HS-5 (cell line): Measurements from ENCODE around the gene SLC25A27.
A peak's percentile ranks its signal among the peaks of the same experiment; 100 is the strongest.

Experiments
- DNase-seq: peaks from one replicate; pipeline ENCODE4 v3.0.0-alpha.2; 2012; ENCODE audit warnings: low read depth

SLC25A27 gene

DNA sequence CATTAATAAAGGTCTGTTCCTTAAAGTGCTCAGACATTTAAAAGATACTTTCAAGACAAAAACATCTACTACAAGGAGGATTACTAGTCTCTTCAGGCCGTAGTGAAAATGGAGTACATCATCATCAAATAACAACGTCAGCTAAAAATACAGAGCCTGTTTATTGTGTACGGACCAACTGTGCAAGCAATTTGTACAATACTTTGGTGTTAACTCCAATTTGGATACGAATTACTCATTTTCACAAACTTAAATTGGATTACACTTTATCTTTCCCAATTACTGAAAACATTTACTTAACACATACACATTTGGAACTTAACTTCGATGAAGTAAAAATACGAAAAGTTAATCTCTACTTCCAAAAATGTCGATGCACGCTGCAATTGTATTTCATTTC is 959 bp upstream of the SLC25A27 start:
- no peak for DNase-seq

DNA sequence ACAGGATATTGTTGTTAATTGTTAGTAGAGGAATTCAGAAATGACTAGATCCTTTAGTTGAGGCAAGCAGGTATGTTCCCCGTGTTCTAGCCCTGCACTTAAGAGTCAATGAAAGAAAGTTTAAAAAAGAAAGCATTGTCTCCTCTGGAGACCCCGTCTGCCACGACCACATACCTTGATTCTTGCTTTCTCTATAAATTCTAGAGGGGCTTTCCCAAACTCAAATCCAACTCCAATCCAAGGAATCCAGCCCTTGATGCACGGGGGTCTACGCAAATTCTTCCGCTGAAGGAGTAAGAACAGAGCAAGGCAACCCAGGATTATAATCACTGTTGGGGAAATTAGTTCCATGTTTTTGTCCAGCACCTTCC is 558 bp upstream of the SLC25A27 start:
- no peak for DNase-seq

DNA sequence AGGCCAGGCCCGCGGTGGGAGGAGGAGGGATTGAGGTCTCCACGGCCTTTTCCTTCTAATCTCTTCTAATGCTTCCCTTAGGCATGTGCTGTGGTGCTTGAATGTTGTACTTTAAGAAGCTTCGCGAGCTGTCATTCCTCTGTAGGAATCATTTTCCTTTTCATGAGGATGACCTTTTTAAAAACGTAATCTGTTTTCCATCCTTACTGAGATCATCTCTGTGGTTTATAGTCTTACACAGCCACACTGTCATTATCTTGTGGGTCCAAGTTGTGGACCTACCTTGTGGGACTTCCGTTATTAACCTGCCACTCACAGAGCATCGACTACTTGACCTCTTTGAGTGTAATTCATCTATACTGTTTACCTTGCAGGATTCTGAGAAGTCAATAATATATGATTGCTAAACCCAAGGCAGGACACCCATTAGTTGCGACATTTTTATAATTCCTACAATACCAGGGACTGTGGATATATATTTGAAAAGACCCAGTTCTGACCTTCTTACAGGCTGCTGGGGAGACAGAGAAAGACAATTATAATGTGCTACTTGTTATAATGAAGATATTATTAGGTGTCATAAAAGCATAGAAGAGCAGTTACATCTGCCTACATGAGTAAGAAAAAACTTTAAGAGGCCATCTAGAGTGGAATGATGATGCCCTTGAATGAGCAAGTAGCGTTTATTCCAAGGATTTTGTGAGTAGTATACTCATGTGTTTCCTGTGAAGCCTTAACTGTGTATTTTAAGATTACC is 842 bp downstream of the SLC25A27 start:
- no peak for DNase-seq

DNA sequence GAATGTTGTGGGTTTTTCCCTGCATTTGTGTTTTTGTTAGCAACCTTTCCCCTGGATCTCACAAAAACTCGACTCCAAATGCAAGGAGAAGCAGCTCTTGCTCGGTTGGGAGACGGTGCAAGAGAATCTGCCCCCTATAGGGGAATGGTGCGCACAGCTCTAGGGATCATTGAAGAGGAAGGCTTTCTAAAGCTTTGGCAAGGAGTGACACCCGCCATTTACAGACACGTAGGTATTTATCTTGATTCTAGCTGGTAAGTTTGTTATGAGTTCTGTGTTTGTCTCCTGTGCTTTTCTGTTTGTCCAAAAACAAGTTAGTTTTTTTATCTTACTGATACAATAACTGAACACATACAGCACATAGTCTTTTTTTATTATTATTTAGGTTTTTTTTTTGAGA is 3.0 kb downstream of the SLC25A27 start:
- no peak for DNase-seq

DNA sequence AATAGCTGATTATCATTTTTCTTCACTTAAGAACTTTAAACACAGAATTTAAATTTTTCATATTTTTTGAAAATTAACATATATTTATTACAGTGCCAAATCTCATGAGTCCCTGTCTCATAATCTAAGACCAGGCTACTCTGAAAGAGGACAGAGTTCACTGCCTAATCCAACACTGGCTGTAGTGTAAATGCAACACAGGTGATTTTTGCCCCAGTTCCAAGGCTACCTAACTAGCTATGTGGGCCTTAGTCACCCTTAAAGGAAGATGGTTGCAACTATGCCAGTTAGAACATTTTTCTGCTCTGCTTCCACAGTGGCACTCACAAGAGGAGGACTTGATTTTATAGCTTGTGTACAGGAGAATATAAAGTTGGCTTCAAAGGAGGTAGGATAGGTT is 4.9 kb downstream of the SLC25A27 start:
- no peak for DNase-seq

DNA sequence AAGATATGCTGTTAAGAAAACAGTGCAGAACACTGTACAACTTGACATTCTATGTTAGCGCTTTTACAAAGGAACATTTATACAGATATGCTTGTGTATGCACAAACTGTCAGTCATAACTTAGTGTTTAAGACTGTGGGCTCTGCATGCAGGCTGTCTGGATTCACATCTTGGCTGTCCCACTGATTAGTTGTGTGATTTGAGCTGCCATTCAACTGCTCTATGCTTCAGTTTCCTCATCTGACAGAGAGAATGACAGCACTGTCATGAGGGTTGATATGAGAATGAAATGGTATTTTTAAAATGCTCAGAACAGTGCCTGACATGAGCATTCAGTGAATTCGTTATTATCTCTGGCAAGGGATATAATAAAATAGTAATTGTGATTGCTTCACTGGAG is 8.7 kb downstream of the SLC25A27 start:
- DNase-seq: no peak

DNA sequence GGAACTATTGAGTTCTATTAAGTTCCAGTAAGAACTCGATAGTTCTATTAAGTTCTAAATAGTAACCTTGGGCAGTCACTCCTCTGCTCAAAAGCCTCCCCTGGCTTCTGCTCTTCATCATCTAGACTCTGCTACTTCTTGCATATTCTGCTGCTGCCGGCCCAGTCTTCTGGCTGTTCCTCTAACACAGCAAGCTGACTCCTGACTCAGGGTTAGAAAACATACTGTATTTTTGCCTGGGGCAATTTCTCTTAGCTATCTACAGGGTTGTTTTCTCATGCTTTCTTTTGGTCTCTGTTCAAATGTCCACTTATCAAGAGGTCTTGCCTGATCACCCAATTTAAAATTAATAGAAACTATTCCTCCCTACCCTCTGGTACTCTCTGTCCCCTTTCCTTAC is 14.6 kb downstream of the SLC25A27 start:
- DNase-seq: no peak

DNA sequence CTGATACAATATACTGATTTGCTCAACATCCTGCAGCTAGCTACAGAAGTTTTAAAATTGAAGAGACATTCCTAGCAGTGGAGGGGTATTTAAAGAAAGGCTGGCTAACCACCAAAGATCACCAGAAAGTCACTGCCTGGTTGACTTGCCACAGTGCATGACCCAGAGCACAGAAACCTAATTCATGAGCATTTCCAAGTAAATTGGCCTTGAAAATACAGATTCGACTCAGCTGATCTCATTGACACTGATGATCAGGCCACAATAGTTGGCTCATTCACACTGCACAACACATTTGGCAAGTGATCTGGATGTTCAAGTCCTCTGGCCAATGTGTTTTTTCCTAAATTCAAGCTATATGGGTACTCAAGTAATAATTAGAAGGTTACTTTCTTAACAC is 21.6 kb downstream of the SLC25A27 start:
- no peak for DNase-seq

DNA sequence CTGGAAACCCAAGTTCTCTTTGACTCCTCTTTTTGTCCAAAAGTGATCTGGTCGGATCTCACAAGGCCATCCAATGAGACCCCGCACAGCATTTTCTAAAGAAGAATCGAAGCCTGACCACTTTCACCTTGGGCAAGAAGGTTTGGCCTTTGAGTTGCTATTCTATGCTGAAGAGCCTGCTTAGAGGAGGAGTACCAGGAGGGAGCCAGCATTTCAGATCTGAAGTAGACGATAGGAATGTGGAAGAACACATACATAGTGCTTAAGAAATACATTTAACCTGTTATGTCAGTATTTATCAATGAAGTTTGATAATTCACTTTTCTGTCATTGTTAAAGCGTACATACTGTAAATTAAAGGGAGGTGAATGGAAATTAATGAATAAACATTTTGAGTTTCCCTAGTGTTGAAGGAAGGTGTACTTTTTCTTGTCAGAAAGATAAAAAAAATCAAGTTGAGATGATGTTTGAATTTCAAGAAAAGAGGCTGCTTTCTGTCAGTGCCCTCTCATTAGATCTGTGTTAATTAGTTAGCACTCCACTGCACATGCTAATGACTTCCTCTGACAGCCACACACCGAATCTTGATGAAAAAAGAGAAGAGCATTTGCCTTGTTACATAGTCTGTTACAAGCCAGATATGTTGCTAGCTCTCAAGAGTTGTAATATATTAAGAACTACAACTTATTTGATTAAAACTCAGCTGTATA is 24.0 kb downstream of the SLC25A27 start:
- no peak for DNase-seq

DNA sequence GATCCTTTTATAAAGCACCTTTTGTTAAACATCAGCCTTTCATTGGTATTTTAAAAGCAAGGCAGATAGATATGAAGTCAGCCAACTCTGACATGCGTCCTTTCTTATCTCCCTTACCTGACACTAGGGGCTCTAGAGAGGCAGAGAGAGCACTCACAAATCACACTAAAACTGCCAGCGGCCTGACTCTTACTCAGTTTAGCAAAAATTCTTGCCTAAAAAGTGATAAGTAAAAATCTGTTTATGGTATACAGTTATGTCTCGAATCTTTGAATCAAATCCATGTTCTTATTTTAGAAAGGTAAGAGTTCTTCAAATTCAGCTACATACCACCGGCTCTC is 24.5 kb downstream of the SLC25A27 start:
- DNase-seq: no peak

DNA sequence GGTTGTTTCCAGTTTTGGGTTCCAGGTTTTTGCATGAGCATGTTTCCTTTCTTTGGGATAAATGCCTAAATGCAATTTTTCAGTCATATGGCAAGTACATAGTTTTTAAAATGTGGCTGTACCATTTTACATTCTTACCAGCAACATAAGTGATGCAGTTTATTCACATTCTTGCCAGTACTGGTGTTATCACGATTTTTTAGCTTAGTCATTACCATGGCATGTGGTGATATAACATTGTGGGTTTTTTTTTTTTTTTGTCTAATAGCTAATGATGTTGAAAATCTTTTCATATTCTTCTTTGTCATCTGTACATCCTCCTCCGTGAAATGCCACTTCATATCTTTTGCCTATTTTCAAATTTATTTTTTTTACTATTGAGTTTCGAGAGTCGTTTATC is 32.0 kb downstream of the SLC25A27 start:
- peak; percentile 47 for DNase-seq

DNA sequence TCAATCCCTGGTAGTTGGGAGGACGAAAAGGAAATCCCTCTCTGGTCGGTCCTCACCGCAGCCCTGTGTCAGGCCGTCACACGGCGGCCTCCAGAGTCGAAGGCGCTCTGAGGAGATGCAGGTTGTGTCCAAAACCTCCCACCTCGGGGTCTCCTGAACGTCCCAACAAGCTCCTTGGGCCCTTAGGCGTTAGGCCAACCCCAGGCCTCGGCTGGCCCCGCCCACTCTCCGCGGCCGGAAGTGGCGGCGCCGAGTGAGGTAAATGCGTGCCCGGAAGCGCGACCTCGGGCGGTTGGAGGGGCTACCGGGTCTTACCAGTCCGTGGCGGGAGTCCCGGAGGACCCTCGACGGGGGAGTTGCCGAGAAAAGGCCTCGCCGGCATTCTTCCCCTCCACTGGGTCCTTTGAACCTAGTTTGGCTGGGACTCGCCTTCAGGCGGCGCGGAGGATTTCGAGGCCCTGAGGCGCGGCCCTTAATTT is 34.9 kb downstream of the SLC25A27 start, which contains the start of gene TDRD6:
TDRD6 (plus strand) TSS at position 267 of the 479 bp plus-strand sequence. CDS start 244 bp downstream, outside the sequence.
- DNase-seq: no peak

DNA sequence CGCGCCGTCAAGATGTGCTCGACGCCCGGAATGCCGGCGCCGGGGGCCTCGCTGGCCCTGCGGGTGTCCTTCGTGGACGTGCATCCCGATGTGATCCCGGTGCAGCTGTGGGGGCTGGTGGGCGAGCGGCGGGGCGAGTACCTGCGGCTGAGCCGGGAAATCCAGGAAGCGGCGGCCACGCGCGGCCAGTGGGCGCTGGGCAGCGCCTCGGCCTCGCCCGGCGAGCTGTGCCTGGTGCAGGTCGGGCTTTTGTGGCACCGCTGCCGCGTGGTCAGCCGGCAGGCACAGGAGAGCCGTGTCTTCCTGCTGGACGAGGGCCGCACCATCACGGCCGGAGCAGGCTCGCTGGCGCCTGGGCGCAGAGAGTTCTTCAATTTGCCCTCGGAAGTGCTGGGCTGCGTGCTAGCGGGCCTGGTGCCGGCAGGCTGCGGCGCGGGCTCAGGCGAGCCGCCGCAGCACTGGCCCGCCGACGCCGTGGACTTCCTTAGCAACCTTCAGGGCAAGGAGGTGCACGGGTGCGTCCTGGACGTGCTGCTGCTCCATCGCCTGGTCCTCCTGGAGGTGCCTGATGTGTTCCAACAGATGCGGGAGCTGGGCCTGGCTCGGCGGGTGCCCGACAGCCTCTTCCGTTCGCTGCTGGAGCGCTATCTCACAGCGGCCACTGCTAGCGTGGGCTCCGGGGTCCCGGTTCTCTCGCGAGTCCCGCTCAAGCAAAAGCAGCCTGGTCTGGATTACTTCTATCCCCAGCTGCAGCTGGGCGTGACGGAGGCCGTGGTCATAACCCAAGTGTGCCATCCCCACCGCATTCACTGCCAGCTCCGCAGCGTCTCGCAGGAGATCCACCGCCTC is 35.6 kb downstream of the SLC25A27 start:
- no peak for DNase-seq

DNA sequence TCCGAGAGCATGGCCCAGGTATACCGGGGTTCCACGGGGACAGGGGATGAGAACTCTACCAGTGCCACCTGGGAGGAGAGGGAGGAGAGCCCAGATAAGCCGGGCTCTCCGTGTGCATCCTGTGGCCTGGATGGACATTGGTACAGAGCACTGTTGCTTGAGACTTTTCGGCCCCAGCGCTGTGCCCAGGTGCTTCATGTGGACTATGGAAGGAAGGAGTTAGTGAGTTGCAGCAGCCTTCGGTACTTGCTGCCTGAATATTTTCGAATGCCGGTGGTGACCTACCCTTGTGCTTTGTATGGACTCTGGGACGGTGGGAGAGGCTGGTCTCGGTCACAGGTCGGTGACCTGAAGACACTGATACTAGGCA is 36.2 kb downstream of the SLC25A27 start:
- no peak for DNase-seq

DNA sequence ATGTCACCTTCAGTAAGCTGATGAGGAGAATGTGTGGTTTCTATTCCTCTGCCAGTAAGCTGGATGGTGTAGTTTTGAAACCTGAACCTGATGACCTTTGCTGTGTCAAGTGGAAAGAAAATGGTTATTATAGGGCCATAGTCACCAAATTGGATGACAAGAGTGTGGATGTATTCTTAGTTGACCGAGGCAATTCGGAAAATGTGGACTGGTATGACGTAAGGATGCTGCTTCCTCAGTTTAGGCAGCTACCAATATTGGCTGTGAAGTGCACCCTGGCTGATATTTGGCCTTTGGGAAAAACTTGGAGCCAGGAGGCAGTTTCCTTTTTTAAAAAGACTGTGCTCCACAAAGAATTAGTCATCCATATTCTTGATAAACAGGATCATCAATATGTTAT is 36.9 kb downstream of the SLC25A27 start:
- no peak for DNase-seq

DNA sequence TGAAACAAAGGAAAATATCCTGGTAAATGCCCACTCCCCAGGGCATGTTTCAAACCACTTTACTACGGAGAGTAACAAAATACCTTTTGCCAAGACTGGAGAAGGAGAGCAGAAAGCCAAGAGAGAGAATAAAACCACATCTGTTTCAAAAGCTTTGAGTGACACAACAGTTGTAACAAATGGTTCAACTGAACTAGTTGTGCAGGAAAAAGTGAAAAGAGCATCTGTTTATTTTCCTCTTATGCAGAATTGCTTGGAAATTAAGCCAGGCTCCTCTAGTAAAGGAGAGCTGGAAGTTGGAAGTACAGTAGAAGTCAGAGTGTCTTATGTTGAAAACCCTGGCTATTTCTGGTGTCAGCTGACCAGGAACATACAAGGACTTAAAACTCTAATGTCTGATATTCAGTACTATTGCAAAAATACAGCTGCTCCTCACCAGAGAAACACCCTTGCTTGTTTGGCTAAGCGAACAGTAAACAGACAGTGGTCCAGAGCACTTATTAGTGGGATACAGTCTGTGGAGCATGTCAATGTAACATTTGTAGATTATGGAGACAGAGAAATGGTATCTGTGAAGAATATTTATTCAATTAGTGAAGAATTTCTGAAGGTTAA is 37.5 kb downstream of the SLC25A27 start:
- DNase-seq: no peak

DNA sequence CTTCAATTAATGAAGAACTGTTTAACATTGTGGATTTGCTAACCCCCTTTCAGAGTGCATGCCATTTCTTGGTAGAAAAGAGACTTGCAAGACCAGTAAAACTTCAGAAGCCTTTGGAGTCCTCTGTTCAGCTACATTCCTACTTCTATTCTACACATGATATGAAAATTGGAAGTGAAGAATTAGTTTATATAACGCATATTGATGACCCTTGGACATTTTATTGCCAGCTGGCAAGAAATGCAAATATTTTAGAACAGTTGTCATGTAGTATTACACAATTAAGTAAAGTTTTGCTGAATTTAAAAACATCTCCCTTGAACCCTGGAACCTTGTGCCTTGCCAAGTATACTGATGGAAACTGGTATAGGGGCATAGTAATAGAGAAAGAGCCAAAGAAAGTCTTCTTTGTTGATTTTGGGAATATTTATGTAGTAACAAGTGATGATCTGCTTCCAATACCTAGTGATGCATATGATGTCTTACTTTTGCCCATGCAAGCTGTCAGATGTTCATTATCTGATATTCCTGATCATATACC is 38.2 kb downstream of the SLC25A27 start:
- DNase-seq: no peak

DNA sequence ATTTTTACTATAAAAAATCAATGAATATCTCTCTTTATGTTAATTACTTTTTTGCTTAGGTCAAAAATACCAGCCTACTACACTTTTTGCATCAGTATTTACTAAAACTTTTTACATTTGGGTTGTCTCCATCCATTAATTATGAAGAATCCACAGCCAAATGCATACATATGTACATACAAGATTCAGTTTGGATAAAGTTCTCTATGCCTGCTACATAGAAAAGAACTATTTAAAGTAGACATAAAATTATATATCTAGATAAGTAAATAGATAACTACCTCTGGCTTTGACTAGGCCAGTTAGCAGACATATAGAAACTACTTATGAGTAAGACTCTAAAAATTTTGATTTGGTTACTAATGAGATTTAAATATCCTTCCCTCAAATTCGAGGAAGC is 47.2 kb downstream of the SLC25A27 start:
- no peak for DNase-seq

DNA sequence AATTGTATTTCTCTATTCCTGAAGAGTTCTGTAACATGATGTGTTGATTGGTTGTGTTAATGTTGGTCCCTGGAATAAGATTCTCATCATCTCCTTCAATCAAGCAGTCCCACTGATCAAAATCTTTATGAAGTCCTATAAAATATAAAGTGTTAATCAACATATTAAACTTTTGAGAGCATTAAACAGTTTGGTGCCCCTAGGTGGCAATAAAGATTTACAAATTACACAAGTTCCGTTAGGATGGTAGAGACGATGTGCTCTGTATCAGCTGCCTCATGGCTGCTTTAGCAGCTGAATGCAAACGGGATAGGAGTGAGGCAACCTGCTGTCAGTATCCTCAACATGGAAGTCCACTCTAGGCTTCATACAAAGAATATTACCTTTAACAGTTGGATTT is 51.8 kb downstream of the SLC25A27 start:
- DNase-seq: no peak

DNA sequence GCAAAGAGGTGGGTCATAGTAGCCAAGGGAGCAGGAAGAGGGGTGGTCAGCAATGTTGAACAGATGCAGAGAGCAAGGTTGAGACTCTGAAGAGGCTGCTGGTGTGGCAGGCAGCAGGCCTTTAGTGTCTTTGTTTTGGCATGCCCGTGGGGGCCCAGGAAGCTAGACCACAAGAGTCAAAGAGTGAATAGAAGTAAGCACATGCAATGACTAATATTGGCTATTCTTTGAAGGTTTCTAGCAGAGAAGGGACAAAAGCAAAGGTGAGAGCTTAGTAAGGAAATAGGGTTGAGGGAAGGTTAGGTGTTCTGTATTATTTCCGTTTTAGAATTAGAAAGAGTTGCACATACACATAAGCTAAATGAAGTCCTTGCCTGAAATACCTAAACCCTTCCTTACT is 53.7 kb downstream of the SLC25A27 start:
- DNase-seq: no peak

DNA sequence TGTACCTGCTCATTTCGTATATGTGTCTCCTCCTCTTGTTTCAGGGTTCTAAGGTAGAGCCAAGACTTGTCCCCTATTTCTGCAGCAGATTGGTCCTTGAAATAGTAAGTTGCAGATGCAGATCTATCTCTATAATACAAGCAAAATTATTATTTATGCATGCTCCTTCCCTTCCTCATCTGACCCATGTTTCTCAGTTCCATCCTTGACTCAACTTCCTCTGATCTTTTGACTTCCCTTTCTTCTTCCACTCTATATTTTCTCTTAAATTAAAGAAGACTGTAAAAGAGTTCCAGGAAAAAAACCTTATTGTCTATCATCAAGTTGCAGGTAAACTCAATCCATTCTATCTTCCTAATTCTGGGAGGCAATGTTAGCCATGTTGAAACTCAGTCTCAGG is 58.7 kb downstream of the SLC25A27 start:
- DNase-seq: no peak

DNA sequence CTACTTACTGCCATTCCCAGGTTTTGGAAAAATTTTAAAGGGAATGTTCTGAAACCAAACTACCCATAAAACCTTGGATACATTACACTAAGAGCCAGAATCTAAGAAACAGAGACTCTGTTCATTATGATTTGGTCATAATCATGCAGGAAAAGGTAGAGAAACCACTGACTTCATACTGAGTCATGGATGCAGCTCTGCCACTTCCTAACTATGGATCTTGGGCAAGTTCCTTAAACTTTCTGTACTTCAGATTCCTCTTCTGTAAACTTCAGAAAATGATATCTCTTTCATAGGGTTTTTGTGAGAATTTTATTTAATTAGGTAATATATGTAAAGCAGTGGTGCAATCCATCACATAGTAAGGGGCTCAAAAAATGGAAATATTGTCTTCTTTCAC is 62.4 kb downstream of the SLC25A27 start:
- DNase-seq: no peak
